22Rv1 (cell line): ENCODE data around the gene ALS2CL.

ENCODE experiments used
- H3K27ac ChIP-seq: fragments of 450-650 bp; 2 replicates; pipeline ENCODE4 v1.5.1; 2017
- CTCF ChIP-seq: fragments of 450-650 bp; IDR thresholded peaks from 2 replicates; pipeline ENCODE4 v1.5.1; 2017; ENCODE audit warnings: mild to moderate bottlenecking
- ZFX ChIP-seq: fragments of 450-650 bp; IDR thresholded peaks from 2 replicates; pipeline ENCODE4 v1.6.1; 2017; ENCODE audit warnings: antibody characterized with exemption, borderline replicate concordance

Gene ALS2CL

GRCh38 chr3:46714728-46715506, 21.4 kb upstream of the ALS2CL start:
- TF ChIP-seq ZFX: no peak
- no peak for TF ChIP-seq CTCF
- no peak overlapping the region for H3K27ac ChIP-seq

- no peak for TF ChIP-seq ZFX
- no peak for TF ChIP-seq CTCF
- no peak overlapping the region for H3K27ac ChIP-seq
Measured at GRCh38 chr3:46713898-46714552, 20.5 kb upstream of the ALS2CL start.

- TF ChIP-seq CTCF: no peak
- TF ChIP-seq ZFX: no peak
- H3K27ac ChIP-seq: no peak overlapping the region
Measured at GRCh38 chr3:46713050-46713897, 19.8 kb upstream of the ALS2CL start.

GRCh38 chr3:46712191-46713049, 18.9 kb upstream of the ALS2CL start:
- no peak overlapping the region for H3K27ac ChIP-seq
- TF ChIP-seq ZFX (no peak), CTCF (no peak)

- no peak for TF ChIP-seq CTCF
- no peak for TF ChIP-seq ZFX
- H3K27ac ChIP-seq: no peak overlapping the region
Measured at GRCh38 chr3:46711760-46712159, 18.3 kb upstream of the ALS2CL start.

GRCh38 chr3:46711305-46711704, 17.8 kb upstream of the ALS2CL start:
- no peak overlapping the region for H3K27ac ChIP-seq
- no peak for TF ChIP-seq CTCF
- TF ChIP-seq ZFX: no peak
